Neutrophil (primary cell): ENCODE measurements around the gene SNX33.
"Not testable (repeated sequence)": the region's sequence is repeated elsewhere in the genome, so short reads cannot be mapped to it uniquely, and the experiment has no call there.

Source experiments
- H3K27ac ChIP-seq: fragments of 200-600 bp; sonication (generic); 2 replicates; pipeline ENCODE4 v1.5.1; 2016; ENCODE audit warnings: mild to moderate bottlenecking, moderate library complexity
- H3K27me3 ChIP-seq: fragments of 200-600 bp; sonication (generic); 2 replicates; pipeline ENCODE4 v1.6.0; 2016; ENCODE audit warnings: mild to moderate bottlenecking
- H3K36me3 ChIP-seq: fragments of 200-600 bp; sonication (generic); 2 replicates; pipeline ENCODE4 v1.5.1; 2017
- H3K4me1 ChIP-seq, 2 experiments: fragments of 200-600 bp in 1 of 2; sonication (generic) in 1 of 2; 1 replicate in 1 of 2; 2 replicates in 1 of 2; pipeline versions ENCODE4 v1.5.1 to v1.6.1; 2013 to 2016; ENCODE audit warnings: low read depth in 1 of 2, low read length in 1 of 2, mild to moderate bottlenecking in 1 of 2, moderate library complexity in 1 of 2; ENCODE audit not compliant: control insufficient read depth in 1 of 2, insufficient read depth in 1 of 2
- H3K4me3 ChIP-seq, 2 experiments: fragments of 200-600 bp in 1 of 2; sonication (generic) in 1 of 2; 1 replicate in 1 of 2; 2 replicates in 1 of 2; pipeline ENCODE4 v1.5.1; 2013 to 2016; ENCODE audit warnings: low read depth in 1 of 2, low read length in 1 of 2, mild to moderate bottlenecking in 1 of 2, moderate library complexity in 1 of 2
- H3K9me3 ChIP-seq: fragments of 200-600 bp; sonication (generic); 2 replicates; pipeline ENCODE4 v1.5.1; 2016
- TF ChIP-seq, protein P1 (sequence below): fragments of 200-600 bp; sonication (generic); IDR thresholded peaks from 2 replicates; pipeline ENCODE4 v1.5.1; 2016; ENCODE audit warnings: antibody characterized with exemption

Gene SNX33

DNA sequence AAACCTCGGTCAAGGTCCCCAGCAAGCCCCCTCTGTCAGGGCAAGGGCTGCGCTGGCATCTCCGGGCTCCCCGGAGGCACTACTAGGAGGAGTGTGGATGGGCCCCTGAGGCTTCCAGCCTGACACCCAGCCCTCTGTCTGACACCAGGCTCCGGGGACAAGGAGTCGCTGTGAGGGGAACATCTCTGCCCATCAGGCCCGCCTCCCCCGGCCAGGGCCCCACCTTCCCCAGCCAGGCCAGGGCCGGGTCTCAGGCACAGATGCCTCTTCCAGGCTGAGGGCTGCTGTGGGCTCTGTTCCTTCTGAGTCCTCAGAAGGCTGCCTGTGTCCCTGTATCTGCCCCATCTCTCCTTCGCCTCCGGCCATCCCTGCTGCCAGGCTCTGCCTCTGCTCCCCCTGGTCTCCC, 49.1 kb downstream of the SNX33 start:
- no peaks in the 10 kb centered on the region for H3K4me1 ChIP-seq
- no peaks in the 10 kb centered on the region for H3K36me3 ChIP-seq
- no peak overlapping the region for H3K4me3 ChIP-seq
- peaks cover 72% of the 10 kb centered on the region for H3K27me3 ChIP-seq
- no peak overlapping the region for H3K27ac ChIP-seq
- TF ChIP-seq, protein P1, sequence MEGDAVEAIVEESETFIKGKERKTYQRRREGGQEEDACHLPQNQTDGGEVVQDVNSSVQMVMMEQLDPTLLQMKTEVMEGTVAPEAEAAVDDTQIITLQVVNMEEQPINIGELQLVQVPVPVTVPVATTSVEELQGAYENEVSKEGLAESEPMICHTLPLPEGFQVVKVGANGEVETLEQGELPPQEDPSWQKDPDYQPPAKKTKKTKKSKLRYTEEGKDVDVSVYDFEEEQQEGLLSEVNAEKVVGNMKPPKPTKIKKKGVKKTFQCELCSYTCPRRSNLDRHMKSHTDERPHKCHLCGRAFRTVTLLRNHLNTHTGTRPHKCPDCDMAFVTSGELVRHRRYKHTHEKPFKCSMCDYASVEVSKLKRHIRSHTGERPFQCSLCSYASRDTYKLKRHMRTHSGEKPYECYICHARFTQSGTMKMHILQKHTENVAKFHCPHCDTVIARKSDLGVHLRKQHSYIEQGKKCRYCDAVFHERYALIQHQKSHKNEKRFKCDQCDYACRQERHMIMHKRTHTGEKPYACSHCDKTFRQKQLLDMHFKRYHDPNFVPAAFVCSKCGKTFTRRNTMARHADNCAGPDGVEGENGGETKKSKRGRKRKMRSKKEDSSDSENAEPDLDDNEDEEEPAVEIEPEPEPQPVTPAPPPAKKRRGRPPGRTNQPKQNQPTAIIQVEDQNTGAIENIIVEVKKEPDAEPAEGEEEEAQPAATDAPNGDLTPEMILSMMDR, result no peak
- no peaks in the 10 kb centered on the region for H3K9me3 ChIP-seq

- Histone ChIP-seq H3K4me3 (no peak overlapping the region), H3K36me3 (no peaks in the 10 kb centered on the region), H3K9me3 (no peaks in the 10 kb centered on the region), H3K27me3 (peaks cover 65% of the 10 kb centered on the region), H3K27ac (no peak overlapping the region), H3K4me1 (no peaks in the 10 kb centered on the region)
- TF ChIP-seq, protein P1, result no peak
Observed at GRCh38 chr15:75697523-75697922, 49.8 kb downstream of the SNX33 start.

- not testable (repeated sequence) for H3K36me3 ChIP-seq, H3K9me3 ChIP-seq, H3K4me1 ChIP-seq, H3K4me3 ChIP-seq, H3K27ac ChIP-seq
- peaks cover 60% of the 10 kb centered on the region for H3K27me3 ChIP-seq
Observed at GRCh38 chr15:75697974-75698747, 50.4 kb downstream of the SNX33 start.

GRCh38 chr15:75699517-75699916, 51.8 kb downstream of the SNX33 start:
- H3K36me3 ChIP-seq, H3K4me1 ChIP-seq, H3K9me3 ChIP-seq, H3K27ac ChIP-seq, H3K4me3 ChIP-seq: not testable (repeated sequence)
- peaks cover 46% of the 10 kb centered on the region for H3K27me3 ChIP-seq

DNA sequence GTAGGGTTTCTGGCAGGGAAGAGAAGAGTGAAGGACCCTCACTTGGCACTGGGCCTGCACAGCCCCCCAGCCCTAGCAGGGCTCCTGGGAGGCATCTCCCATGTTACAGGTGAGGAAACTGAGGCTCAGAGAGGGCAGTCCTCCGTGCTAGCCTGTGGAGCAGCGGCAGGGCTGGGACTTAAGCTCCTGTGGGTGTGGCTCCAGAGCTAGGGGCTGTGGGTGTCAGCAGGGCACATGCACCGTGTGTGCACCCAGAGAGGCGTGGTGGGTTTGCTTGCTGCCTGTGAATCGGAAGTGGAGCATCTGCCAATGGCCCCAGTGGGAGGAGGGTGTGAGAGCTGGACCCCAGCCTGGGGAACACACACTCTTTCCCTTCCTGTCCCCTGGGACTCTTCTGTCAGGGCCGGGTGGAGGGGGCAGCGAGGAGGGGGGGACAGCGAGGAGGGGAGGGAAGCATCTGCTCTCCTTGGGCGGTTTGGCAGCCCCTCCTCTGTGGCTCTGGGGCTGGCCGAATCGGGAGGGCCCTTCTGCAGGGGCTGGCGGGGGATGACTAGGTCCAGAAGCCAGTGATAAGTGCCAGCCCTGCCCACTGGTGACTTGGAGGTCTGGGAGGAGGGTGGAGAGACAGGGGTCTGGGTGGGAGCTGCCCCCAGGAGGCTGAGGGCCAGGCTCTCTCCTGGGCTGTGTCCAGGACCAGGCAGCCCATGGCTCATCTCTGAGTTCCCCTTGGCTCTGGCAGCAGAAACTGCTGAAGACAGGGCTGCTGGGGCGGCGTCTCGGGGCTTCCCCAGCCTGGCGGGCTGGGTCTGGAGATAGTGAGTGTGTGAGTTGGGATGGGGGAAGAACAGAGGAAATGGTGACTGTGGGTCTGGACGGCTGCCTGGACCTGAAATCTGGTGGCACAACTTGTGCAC, 52.5 kb downstream of the SNX33 start:
- not testable (repeated sequence) for H3K36me3 ChIP-seq, H3K4me1 ChIP-seq, H3K9me3 ChIP-seq, H3K4me3 ChIP-seq, H3K27ac ChIP-seq
- peaks cover 39% of the 10 kb centered on the region for H3K27me3 ChIP-seq

DNA sequence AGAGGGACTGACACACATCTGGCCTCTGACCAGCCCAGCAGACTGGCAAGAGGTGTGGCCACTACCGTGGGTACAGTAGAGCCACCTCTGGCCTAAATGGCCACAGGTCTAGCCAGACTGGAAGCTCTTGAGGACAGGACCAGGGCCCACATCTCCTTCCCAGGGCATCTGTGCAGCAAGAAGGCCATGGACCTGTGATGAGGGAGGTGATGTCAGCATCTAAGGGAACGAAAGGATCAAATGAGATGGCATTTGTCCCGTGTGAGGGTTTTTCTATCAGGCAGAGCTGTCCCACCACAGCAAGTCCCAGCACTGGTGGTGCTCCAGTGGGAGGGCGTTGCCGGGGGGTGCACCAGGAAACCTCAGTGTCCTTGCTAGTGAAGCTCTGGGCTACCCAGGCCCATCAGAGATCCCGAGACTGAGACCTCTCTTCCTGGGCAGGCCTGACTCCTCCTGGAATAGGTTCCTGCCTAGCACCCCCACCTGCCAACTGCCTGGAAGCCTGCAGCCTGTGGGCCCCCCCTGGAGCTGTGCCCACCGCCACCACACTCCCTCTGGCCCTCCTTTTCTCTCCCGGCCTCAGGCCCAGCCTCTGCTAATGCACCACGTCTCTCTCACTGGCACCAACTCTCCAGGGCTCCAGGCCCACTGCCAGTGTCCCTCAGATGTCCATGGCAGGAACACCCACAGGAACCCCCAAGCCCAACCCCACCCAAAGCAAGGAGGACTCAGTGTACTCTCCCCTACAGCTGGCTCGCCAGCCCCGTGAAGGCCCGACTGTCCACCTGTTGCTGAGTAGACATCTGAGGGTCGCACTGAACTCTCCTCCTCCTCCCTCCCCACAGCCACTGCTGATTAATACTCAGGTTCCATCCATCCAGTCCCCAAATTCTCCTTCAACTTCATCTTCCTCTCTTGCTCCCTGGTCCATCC, 53.6 kb downstream of the SNX33 start:
- H3K4me1 ChIP-seq, H3K4me3 ChIP-seq, H3K9me3 ChIP-seq, H3K27ac ChIP-seq, H3K36me3 ChIP-seq: not testable (repeated sequence)
- H3K27me3 ChIP-seq, result peaks cover 28% of the 10 kb centered on the region

GRCh38 chr15:75702436-75702835, 54.7 kb downstream of the SNX33 start:
- Histone ChIP-seq H3K4me1 (no peaks in the 10 kb centered on the region), H3K4me3 (no peak overlapping the region), H3K36me3 (no peaks in the 10 kb centered on the region), H3K9me3 (no peaks in the 10 kb centered on the region), H3K27ac (no peak overlapping the region), H3K27me3 (peaks cover 17% of the 10 kb centered on the region)
- TF ChIP-seq, protein P1, result no peak

DNA sequence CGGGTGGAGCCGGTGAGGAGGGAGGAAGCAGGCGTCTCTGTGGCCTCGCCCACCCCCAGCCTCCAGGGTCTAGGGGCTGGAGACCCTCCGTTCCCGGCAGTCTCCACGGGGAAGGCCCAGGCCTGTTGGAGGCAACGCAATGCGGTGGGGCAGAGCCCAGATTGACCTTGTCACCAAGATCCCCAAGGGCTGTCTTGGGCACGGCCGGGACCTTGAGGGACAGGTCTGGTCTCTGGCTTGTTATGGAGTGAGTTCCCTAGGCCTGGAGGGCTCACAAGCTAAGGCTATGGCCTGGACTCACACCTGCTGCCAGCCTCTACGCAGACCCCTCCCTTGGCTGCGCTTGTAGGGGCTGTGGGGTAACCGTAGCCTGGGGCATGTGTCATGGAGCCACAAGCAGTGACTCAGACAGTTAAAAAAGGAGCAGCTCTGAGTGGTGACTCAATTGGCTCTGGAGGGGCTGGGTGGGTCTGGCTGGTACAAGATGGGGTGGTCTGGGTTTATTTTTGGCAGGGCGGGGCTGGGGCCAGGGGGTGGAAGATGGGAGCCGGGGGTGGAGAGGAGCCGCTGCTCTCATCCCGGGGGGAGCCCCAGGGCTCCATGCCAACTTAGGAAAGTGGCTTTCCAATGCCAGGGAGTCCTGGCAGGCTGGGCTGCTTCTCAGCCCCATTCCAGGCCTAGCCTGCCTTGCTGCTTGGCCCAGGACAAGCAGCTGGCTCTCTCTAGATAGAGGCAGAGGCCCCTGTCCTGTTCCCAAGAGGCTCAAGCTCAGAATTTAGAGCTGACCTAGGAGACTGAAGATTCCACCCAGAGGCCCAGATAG, 55.9 kb downstream of the SNX33 start:
- H3K4me1 ChIP-seq, H3K4me3 ChIP-seq, H3K27ac ChIP-seq, H3K9me3 ChIP-seq, H3K36me3 ChIP-seq: not testable (repeated sequence)
- peaks cover 14% of the 10 kb centered on the region for H3K27me3 ChIP-seq
